Activated CD4-positive, alpha-beta T cell treated with anti-CD3 and anti-CD28 coated beads for 4 hours (primary cell): ENCODE data around the gene DNAJC16.

Experiments used
- DNase-seq, 2 donors: peaks; one replicate each; pipeline ENCODE4 v3.0.0-alpha.2; 2020

DNAJC16 gene

GRCh38 chr1:15542388-15543250 is 16.0 kb downstream of the DNAJC16 start:
- DNase-seq: no peak

- no peak for DNase-seq
These were observed 16.6 kb downstream of the DNAJC16 start for GRCh38 chr1:15543251-15543588.

- no peak for DNase-seq
These were observed 17.2 kb downstream of the DNAJC16 start for GRCh38 chr1:15543589-15544568.

DNA sequence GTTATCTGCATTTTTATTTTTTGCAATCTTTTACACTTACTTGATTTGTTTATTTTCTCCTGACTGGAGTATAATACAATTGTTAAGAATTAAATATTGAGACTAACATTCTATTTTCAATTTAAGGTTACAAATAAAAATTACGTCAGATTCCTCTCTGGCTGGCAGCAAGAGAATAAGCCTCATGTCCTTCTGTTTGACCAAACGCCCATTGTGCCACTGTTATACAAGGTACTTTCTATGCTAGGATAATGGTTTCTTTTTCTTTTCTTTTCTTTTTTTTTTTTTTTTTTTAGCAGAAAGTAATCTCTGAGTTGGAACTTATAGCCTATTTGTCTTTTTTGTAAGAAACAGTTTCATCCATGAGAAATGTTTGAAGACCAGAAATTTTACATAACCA is 20.0 kb downstream of the DNAJC16 start:
- no peak for DNase-seq

DNA sequence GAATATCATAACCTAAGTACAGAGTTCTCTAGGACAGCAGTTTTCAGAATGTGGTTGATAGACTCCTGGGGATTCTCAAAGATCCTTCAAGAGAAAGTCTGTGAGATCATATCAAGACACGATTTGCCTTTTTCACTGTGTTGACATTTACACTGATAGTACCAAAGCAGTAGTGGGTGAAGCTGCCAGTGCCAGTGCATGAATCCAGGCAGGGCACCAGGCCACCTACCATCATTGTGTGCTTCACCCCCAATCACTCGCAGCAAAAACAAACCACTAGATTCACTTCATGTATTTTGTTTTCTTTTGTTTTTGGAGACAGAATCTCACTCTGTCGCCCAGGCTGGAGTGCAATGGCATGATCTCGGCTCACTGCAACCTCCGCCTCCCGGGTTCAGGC is 23.9 kb downstream of the DNAJC16 start:
- no peak for DNase-seq

- no peak for DNase-seq
These were observed 30.4 kb downstream of the DNAJC16 start for GRCh38 chr1:15557008-15557407.

- no peak for DNase-seq
These were observed 30.9 kb downstream of the DNAJC16 start for GRCh38 chr1:15557594-15557993.

GRCh38 chr1:15558516-15558915 is 31.9 kb downstream of the DNAJC16 start:
- DNase-seq: no peak

DNA sequence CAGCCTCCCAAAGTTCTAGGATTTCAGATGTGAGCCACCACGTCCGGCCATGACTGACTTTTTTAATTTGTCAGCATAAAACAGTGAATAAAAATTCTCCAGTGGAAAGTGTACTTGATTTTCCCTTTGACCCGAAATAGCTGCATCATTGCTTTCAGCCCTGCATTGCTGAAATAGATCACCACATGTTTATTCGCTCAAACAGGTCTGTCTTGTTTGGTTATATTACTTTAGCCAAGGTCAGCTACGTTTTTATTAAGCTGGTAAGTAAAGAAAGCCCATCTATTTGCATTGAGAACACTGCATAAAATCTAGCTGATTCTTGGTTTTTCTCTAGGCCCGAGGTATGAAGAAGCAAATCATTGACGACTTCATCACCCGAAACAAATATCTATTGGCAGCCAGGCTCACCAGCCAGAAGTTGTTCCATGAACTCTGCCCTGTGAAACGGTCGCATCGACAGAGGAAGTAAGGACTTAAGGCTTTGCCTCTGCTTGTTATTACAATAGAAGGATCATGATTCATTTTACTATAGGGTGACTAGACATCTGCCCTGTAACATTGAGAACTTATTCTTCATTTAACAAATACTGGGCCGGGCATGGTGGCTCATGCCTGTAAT is 32.7 kb downstream of the DNAJC16 start:
- DNase-seq: no peak

GRCh38 chr1:15568387-15569073 is 41.9 kb downstream of the DNAJC16 start:
- no peak for DNase-seq

DNA sequence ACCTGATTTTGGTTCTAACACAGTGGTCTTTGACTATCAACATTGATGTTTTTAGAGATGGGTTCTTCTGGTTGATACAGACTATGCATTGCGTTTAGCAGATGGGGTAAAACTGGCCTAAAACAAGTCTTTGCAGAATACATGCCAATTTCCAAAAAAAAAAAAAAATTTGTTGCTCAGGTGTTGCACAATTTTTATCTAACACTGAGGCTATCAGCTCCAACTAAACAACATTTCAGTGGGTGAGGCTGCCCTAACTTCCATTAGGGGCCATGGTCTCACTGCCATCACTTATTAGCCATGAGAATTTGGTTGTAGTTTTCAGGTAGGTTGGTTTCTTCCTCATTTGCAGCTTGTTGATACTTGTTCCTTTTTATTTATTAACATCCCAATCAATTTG is 44.2 kb downstream of the DNAJC16 start:
- no peak for DNase-seq

- no peak for DNase-seq
These were observed 44.6 kb downstream of the DNAJC16 start for GRCh38 chr1:15571266-15571665.

GRCh38 chr1:15573477-15573876 is 46.8 kb downstream of the DNAJC16 start:
- no peak for DNase-seq

DNA sequence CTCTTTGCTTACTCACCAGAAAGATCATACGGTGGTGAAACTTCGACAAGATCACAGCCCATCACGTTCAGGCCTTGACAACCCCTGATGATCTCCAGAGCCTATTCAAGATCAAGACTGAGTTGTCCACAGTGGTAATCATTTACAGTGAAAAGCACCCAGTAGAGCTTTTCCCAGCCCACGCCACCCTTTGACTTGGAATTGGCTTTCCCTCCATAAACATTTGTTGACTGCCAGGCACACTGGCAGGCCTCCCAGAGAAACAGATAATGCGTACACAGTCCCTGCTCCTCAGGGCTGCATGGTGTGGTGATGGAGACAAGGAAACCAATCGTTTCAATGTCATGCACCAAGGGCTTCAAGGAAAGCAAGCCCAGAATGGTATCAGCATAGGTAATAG is 48.1 kb downstream of the DNAJC16 start:
- DNase-seq: no peak

DNA sequence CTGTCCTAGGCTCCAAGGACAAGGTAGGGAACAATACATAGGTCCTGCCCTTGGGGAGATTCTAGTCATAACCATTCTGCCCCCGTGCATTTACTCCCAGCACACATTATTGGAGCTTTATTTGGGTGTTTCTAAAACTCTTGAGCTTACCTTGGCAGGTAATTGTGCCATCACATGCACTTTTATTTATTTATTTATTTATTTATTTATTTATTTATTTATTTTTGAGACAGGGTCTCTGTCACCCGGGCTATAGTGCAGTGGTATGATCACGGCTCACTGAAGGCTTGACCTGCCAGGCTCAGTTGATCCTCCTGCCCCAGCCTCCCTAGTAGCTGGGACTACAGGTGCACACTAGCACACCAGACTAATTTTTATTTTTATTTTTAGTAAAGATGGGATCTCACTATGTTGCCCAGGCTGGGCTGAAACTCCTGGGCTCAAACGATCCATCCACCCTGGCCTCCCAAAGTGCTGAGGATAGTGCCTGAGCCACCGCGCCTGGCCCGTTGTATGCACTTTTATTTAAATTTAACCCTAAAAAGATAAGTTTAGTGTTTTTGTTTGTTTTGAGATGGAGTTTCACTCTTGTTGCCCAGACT is 49.0 kb downstream of the DNAJC16 start:
- no peak for DNase-seq

DNA sequence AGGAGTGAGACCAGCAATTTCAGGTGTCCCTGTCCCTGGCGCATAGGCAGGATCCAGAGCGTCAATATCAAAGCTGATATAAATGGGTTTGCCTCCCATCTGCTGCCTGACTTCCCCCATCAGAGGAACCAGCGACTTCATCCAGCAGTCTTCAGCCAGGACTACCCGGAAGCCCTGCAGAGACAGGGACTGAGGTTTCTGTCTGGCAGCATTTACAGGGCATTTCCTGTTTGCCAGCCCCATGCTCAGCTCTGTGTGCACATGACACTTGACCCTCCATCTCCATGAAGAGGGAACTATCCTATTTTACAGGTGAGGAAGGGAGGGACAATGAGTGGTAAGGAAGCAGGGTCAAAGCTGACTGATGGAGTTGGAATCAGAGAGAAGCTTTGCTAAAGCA is 51.0 kb downstream of the DNAJC16 start:
- no peak for DNase-seq

- peak; percentile 33 for DNase-seq
These were observed 52.5 kb downstream of the DNAJC16 start for GRCh38 chr1:15578921-15579682.

DNA sequence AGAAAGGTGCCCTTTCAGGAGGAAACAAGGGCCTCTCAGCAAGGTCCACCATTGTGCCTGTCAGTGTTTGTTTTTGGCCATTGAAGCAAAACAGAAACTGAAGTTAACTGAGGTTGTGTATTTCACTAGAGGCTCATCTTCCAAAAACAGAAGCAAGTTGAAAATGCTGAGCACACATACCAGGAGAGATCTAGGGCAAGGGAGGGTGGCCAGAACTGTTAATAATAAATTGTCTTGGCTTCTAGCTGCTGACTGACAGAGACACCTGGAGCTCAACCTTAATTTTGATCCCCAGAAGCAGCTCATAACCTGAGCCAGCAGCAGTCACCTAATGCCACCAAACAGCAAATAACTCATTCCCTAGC is 53.0 kb downstream of the DNAJC16 start:
- DNase-seq: no peak

DNA sequence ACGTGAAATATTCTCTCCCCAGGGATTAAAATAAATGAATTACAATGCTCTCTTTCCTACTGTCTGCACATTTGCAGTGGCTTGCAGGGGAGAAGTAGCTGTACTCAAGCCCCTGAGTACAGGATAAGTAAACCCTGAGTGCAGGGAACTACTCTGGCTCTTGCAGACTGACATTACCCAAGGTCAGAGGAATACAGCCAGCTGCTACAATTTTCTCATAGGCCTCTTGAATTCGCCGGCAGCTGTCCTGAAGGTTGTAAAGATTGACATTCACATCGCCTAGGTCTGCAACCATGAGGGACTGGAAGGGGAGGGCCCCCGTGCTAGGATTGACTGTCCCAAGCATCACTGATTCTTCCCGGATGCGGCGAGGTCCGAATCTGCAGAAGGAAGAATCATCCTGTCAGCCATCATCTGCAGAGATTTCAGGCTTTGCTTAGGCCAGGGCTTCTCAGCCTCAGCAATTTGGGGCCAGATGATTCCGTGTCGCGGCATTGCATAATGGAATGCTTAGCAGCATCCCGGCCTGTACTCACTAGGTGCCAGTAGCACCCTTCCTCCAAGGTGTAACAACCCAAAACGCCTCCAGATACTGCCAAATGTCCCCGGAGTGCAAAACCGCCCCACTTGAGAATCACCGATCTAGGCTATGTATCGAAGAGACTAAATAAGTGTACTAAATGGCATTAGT is 56.5 kb downstream of the DNAJC16 start:
- DNase-seq: no peak

DNA sequence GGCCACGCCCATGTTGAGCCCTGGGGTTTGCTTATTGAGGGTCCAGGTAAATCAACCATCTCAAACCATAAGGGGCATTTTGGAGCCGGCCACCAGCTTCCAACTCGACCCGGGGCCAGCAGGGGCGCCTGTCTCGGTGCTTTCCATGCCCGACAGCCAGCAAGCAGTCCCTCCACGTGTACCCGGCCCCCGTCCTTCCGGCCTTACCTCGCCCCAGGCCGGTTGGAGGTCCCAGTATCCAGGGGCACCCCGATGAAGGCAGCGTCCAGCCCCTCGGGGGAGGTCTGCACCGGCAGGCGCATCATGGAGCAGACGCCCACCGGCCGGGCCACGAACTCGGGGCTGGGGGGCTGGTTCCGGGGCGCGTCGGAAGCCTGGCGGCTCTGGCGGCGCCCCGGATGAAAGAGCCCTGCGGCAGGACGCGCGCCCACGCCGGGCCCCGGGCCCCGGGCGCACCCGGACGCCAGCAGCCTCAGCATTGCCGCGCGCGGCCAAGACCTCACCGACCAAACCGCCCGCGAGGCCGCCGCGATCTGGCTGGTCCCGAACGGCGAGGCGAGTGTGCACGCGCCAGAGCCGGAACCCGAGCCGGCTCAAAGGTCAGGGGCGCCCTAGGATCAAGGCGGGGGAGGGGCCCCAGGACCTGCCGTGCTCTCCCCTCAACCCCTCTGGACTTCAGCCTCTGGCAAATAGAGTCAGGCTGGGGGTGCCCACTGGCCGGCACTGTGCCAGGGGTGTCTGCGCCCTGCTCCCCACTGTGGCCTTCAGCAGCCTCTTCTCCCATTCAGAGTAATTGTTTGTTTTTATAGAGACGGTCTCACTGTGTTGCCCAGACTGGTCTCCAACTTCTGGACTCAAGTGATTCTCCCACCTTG is 58.1 kb downstream of the DNAJC16 start, which contains the start of gene AGMAT:
Gene AGMAT, minus strand, starts transcription at position 563 of the 875 bp plus-strand sequence. Its CDS starts 84 bp downstream, at position 479.
- DNase-seq: peak; percentile 53 to 68
